ENCODE measurements around the gene LPCAT2. TPM values are rescaled to one million over a fixed set of nuclear protein-coding genes. Genes with fewer than 3 reads are reported as not detected.

The LPCAT2 gene
- total and polyA plus RNA-seq, 2 of the 8 experiments (the other 6 are each of a cell fraction or from before 2014, with no cell fraction given): 2.2 to 10.6 TPM

GRCh38 chr16:55575496-55575895, 66.6 kb downstream of the LPCAT2 start:
- H3K4me1 ChIP-seq (replicated peaks in 1 of 4; ENCODE audit: control insufficient read depth in 3 of 4, insufficient read depth in 4 of 4, low read length in 3 of 4): no peaks in the 10 kb centered on the region
- no peak overlapping the region for H3K4me2 ChIP-seq (ENCODE audit: insufficient read depth in 1 of 2, low read depth in 2 of 2, low read length in 2 of 2)
- H4K91ac ChIP-seq (replicated peaks; ENCODE audit: insufficient read length, low read length): no peak overlapping the region
- no peak overlapping the region for H3K4me3 ChIP-seq (ENCODE audit: extremely low read depth in 1 of 4, insufficient read depth in 2 of 4, low read depth in 3 of 4, low read length in 4 of 4)
- 89% methylated on average over 1 of the region's 1 CpG; no CpG with 5 or more reads in 1 of the 2 experiments for WGBS, 2 experiments (ENCODE audit: extremely low coverage in 1 of 2, insufficient coverage in 1 of 2, insufficient read length in 1 of 2, insufficient replicate concordance in 2 of 2, low coverage in 1 of 2, low lambda C conversion rate in 2 of 2, missing lambda C conversion rate in 1 of 2)
- H3K36me3 ChIP-seq (ENCODE audit: control insufficient read depth in 2 of 4, insufficient read depth in 4 of 4, low read length in 3 of 4): no peaks in the 10 kb centered on the region
- no peak overlapping the region for H2AK5ac ChIP-seq (ENCODE audit: low read depth, low read length)
- no peak overlapping the region for H2BK12ac ChIP-seq (ENCODE audit: low read depth, low read length)
- no peaks in the 10 kb centered on the region for H3K27me3 ChIP-seq (replicated peaks in 1 of 4; ENCODE audit: control insufficient read depth in 3 of 4, extremely low read depth in 1 of 4, insufficient read depth in 3 of 4, low read length in 3 of 4)
- no peak overlapping the region for H4K8ac ChIP-seq (ENCODE audit: extremely low read depth, insufficient read depth, low read length)
- no peak overlapping the region for H2BK120ac ChIP-seq (replicated peaks; ENCODE audit: low read depth, low read length)
- H2AFZ ChIP-seq (ENCODE audit: low read length): no peak overlapping the region
- FAIRE-seq (no peak), DNase-seq (ENCODE audit: low read depth in 1 of 2, low spot score in 2 of 2) (no peak)
- H2BK5ac ChIP-seq (ENCODE audit: low read depth, low read length): no peak overlapping the region
- H2BK20ac ChIP-seq (ENCODE audit: low read length): no peak overlapping the region
- peaks cover 0 to 2% of the 10 kb centered on the region in 2 experiments for H4K20me1 ChIP-seq (replicated peaks in 1 of 2; ENCODE audit: control insufficient read depth in 1 of 2, insufficient read depth in 2 of 2, low read length in 2 of 2)
- no peak overlapping the region for H4K5ac ChIP-seq (ENCODE audit: insufficient read length, low read depth, low read length)
- no peak overlapping the region for H3K4ac ChIP-seq (replicated peaks; ENCODE audit: insufficient read length, low read depth, low read length)
- CTCF ChIA-PET (ENCODE audit: partially characterized antibody): interaction anchor here (0.8 kb wide), 2 partner anchors 10 to 110 kb away, joined by 3 to 4 read pairs; no protein-coding TSS in a partner anchor
- H2BK15ac ChIP-seq (ENCODE audit: low read length): no peak overlapping the region
- no peaks in the 10 kb centered on the region for H3K9me3 ChIP-seq (ENCODE audit: insufficient read depth in 2 of 2, low read depth in 1 of 2, low read length in 1 of 2)
- H3K23me2 ChIP-seq (ENCODE audit: low read depth, low read length): no peaks in the 10 kb centered on the region
- no peak overlapping the region for H3K23ac ChIP-seq (ENCODE audit: insufficient read length)
- no peak overlapping the region for H3K14ac ChIP-seq (ENCODE audit: insufficient read length)
- H3K9ac ChIP-seq (replicated peaks in 1 of 4; ENCODE audit: extremely low read depth in 1 of 4, low read depth in 3 of 4, low read length in 3 of 4): no peak overlapping the region
- H3K27ac ChIP-seq (ENCODE audit: low read depth, low read length): no peak overlapping the region
- no peaks in the 10 kb centered on the region for H3K79me1 ChIP-seq (ENCODE audit: low read depth, low read length)
- H3K79me2 ChIP-seq (ENCODE audit: control insufficient read depth in 1 of 2, insufficient read depth in 2 of 2, low read length in 2 of 2): no peaks in the 10 kb centered on the region
- POLR2A ChIA-PET (ENCODE audit: partially characterized antibody): no interaction called here
- no peak overlapping the region for H3K18ac ChIP-seq (ENCODE audit: extremely low read depth, low read length)
- H3K56ac ChIP-seq (replicated peaks; ENCODE audit: insufficient read length, low read depth, low read length): no peak overlapping the region
- TF ChIP-seq CTBP2 (IDR thresholded peaks at IDR 0.05; ENCODE audit: borderline replicate concordance, insufficient read depth, insufficient read length, low read length) (no peak), CBX5 (IDR thresholded peaks at IDR 0.05; ENCODE audit: low read depth, low read length) (no peak), RFX5 (IDR thresholded peaks at IDR 0.05; ENCODE audit: borderline replicate concordance, low read depth, low read length) (no peak), KDM5A (IDR thresholded peaks at IDR 0.05; ENCODE audit: low read length) (no peak), RNF2 (IDR thresholded peaks at IDR 0.05; ENCODE audit: borderline replicate concordance, low read depth, low read length, missing control alignments, poor library complexity, severe bottlenecking) (no peak), SIX5 (IDR thresholded peaks at IDR 0.05; ENCODE audit: low read depth, low read length) (no peak), EZH2 (IDR thresholded peaks at IDR 0.05; ENCODE audit: low read depth, low read length, severe bottlenecking) (no peak), USF2 (IDR thresholded peaks at IDR 0.05; ENCODE audit: low read length) (no peak), KDM1A (IDR thresholded peaks at IDR 0.05; ENCODE audit: borderline replicate concordance, low read length) (no peak), EGR1 (IDR thresholded peaks at IDR 0.05; ENCODE audit: borderline replicate concordance, low read depth, low read length) (no peak), RXRA (IDR thresholded peaks at IDR 0.05; ENCODE audit: insufficient read depth, low read depth, low read length) (no peak), ZNF274 (IDR thresholded peaks at IDR 0.05; ENCODE audit: borderline replicate concordance, extremely low read depth, low read length) (no peak), BACH1 (IDR thresholded peaks at IDR 0.05; ENCODE audit: low read length) (no peak)
